HEK293 (cell line): ENCODE results near the gene IGF2BP1.

ENCODE experiments used
- ATF2 ChIP-seq: fragments of 450-650 bp; formaldehyde crosslinking; IDR thresholded peaks from 2 replicates; pipeline ENCODE4 v1.5.1; 2016; ENCODE audit warnings: missing biosample characterization, missing genetic modification characterization, low read depth
- CTCF ChIP-seq: fragments of 450-650 bp; formaldehyde crosslinking; IDR thresholded peaks from 2 replicates; pipeline ENCODE4 v1.5.1; 2016; ENCODE audit warnings: missing biosample characterization, missing genetic modification characterization
- PRDM10 ChIP-seq: fragments of 450-650 bp; formaldehyde crosslinking; IDR thresholded peaks from 2 replicates; pipeline ENCODE4 v1.5.1; 2016; ENCODE audit warnings: missing biosample characterization, missing genetic modification characterization
- ZBTB11 ChIP-seq: fragments of 450-650 bp; formaldehyde crosslinking; conservative IDR thresholded peaks from 2 replicates; pipeline ENCODE4 v1.5.1; 2016; ENCODE audit warnings: low read depth, missing biosample characterization, missing genetic modification characterization
- ZBTB8A ChIP-seq: fragments of 450-650 bp; formaldehyde crosslinking; IDR thresholded peaks from 2 replicates; pipeline ENCODE4 v1.5.1; 2016; ENCODE audit warnings: missing biosample characterization, missing genetic modification characterization
- ZNF114 ChIP-seq: fragments of 450-650 bp; formaldehyde crosslinking; IDR thresholded peaks from 2 replicates; pipeline ENCODE4 v1.5.0; 2017; ENCODE audit warnings: missing biosample characterization, missing genetic modification characterization
- ZNF274 ChIP-seq, 2 experiments: fragments of 200-500 bp in 1 of 2; fragments of 450-650 bp in 1 of 2; sonication (Bioruptor generic) in 1 of 2; formaldehyde crosslinking in 1 of 2; IDR thresholded peaks; 2 replicates each; pipeline versions ENCODE4 v1.5.1 to v1.6.1; 2014 to 2016; ENCODE audit warnings: borderline replicate concordance in 1 of 2, inconsistent platforms in 1 of 2, low read length in 1 of 2, missing biosample characterization in 1 of 2, missing genetic modification characterization in 1 of 2
- ZNF549 ChIP-seq: fragments of 450-650 bp; IDR thresholded peaks from 2 replicates; pipeline ENCODE4 v1.5.1; 2018; ENCODE audit warnings: missing biosample characterization, missing genetic modification characterization, mild to moderate bottlenecking, inconsistent platforms, moderate library complexity
- ZNF580 ChIP-seq: fragments of 450-650 bp; formaldehyde crosslinking; IDR thresholded peaks from 2 replicates; pipeline ENCODE4 v1.5.1; 2016; ENCODE audit warnings: missing biosample characterization, missing genetic modification characterization
- ZNF660 ChIP-seq: fragments of 450-650 bp; IDR thresholded peaks from 2 replicates; pipeline ENCODE4 v1.5.1; 2018; ENCODE audit warnings: missing biosample characterization, mild to moderate bottlenecking, missing genetic modification characterization

GRCh38 chr17:49002766-49003165, 5.6 kb downstream of the IGF2BP1 start:
- TF ChIP-seq ATF2 (tag by site-specific recombination) (no peak), ZNF580 (tag by site-specific recombination) (no peak), ZBTB8A (tag by site-specific recombination) (no peak), ZNF660 (tag by site-specific recombination) (no peak), CTCF (tag by site-specific recombination) (no peak), PRDM10 (tag by site-specific recombination) (no peak), ZBTB11 (no peak), ZNF114 (tag by site-specific recombination) (no peak), ZNF274 (IDR thresholded peaks at IDR 0.05; ENCODE audit: low read length) (no peak), ZNF274 (tag by site-specific recombination; IDR thresholded peaks at IDR 0.05; ENCODE audit: borderline replicate concordance) (no peak), ZNF549 (tag by site-specific recombination) (no peak)
